Heart left ventricle (tissue), 13 donors: Measurements from ENCODE around the gene COPZ1.

Experiments
- CTCF ChIP-seq, 12 donors: fragments of 200-600 bp; sonication (generic) in 4 of 12; IDR thresholded peaks; one replicate each; pipeline versions ENCODE4 v1.5.0 to v1.8.0; 2018 to 2022; ENCODE audit warnings: antibody characterized with exemption in 12 of 12, mild to moderate bottlenecking in 5 of 12
- POLR2A ChIP-seq, 2 donors: fragments of 450-650 bp; IDR thresholded peaks; one replicate each; pipeline ENCODE4 v1.6.1; 2017; ENCODE audit warnings: antibody characterized with exemption in 2 of 2, mild to moderate bottlenecking in 2 of 2, moderate library complexity in 2 of 2
- donor health status: ischemic (EF 13 %, LVEDD 7.1; RV severe dilation, severe dysfunction).
- donor health status: DM: no; HTN: yes; CAD: no.
- donor health status: DM: no; HTN: no; CAD: no.
- donor health status: ischemic (EF 25% LVEDD 6.9; RV normal size, moderate dysfunction).
- donor health status: ischemic (EF 25% LVEDD 5.7; RV mildly dilated, moderate dysfunction).
- donor health status: ischemic (EF 35%, LVEDD 5.7; RV mildly dilated, moderate dysfunction).
- donor health status: nonischemic (EF 11% LVEDD 7.7; RV severe dilation, severe dysfunction).
- donor health status: DM: yes; HTN: yes; CAD: no.
- donor health status: PGD.
- donor health status: ischemic (EF 29% LVEDD 5.4; RV normal size, mild dysfunction).
- donor health status: nonischemic (EF 23%, LVEDD 6.1; RV moderate dilation, normal function).

GRCh38 chr12:54351341-54351740 lies 26.4 kb downstream of the COPZ1 start:
- TF ChIP-seq CTCF (IDR thresholded peaks at IDR 0.05): no peak
- TF ChIP-seq POLR2A (IDR thresholded peaks at IDR 0.05): no peak
